ENCODE data around the gene CARM1.
"Not testable (repeated sequence)": the region's sequence is repeated elsewhere in the genome, so short reads cannot be mapped to it uniquely, and the experiment has no call there.

CARM1 gene

DNA sequence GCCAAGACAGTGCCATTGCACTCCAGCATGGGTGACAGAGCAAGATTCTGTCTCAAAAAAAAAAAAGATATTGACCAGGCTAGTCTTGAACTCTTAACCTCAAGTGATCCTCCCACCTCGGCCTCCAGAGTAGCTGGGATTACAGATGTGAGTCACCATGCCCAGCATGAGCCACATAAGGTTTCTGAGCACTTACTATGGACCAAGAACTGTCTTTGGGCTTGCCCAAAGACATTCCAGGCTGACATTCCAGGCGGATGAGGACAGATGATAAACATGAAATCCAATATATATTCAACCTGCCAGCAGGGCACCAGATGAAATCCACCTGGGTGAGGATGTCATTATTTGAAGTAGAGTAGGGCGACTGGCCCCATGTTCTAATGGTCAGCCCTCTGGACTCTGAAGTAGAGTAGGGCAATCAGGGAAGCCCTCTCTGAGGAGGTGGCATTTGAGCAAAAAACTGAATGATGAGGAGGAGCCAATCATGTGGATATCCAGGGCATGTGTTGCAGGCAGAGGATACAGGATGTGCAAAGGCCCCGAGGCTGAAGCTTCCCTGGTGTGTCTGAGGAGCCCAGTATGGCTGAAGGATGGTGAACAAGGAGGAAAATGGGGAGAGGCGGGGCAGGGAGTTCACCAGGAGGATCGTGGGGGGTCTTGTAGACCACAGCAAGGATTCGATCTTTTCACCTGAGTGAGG, 19.1 kb upstream of the CARM1 start:
- Histone ChIP-seq H3K27me3 (ENCODE audit: control insufficient read depth in 1 of 2, insufficient read depth in 2 of 2, low read length in 2 of 2) (no peaks in the 10 kb centered on the region), H3K36me3 (ENCODE audit: insufficient read depth, low read length) (no peaks in the 10 kb centered on the region), H3K9me3 (ENCODE audit: low read length) (no peaks in the 10 kb centered on the region), H3K4me3 (ENCODE audit: low read depth in 1 of 2, low read length in 2 of 2) (no peak overlapping the region), H3K9ac (ENCODE audit: low read length) (no peak overlapping the region), H3K27ac (ENCODE audit: low read depth, low read length) (no peak overlapping the region), H3K4me1 (ENCODE audit: insufficient read depth, low read length) (no peaks in the 10 kb centered on the region)

DNA sequence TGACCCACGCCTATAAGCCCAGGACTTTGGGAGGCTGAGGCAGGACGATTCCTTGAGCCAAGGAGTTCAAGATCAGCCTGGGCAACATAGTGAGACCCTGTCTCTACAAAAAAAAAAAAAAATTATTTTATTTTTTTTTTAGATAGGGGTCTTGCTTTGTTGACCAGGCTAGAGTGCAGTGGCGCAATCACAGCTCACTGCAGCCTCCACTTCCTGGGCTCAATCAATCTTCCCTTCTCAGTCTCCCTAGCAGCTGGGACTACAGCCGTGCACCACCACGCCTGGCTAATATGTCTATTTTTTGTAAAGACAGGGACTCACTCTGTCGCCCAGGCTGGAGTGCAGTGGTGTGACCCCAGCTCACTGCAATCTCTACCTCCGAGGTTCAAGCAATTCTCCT, 18.4 kb upstream of the CARM1 start:
- H3K4me1 ChIP-seq (ENCODE audit: insufficient read depth, low read length), result no peaks in the 10 kb centered on the region
- H3K27ac ChIP-seq (ENCODE audit: low read depth, low read length), result no peak overlapping the region
- H3K4me3 ChIP-seq (ENCODE audit: low read depth in 1 of 2, low read length in 2 of 2), result no peak overlapping the region
- no peaks in the 10 kb centered on the region for H3K27me3 ChIP-seq (ENCODE audit: control insufficient read depth in 1 of 2, insufficient read depth in 2 of 2, low read length in 2 of 2)
- H3K36me3 ChIP-seq (ENCODE audit: insufficient read depth, low read length), result no peaks in the 10 kb centered on the region
- H3K9me3 ChIP-seq (ENCODE audit: low read length), result no peaks in the 10 kb centered on the region
- H3K9ac ChIP-seq (ENCODE audit: low read length), result no peak overlapping the region

DNA sequence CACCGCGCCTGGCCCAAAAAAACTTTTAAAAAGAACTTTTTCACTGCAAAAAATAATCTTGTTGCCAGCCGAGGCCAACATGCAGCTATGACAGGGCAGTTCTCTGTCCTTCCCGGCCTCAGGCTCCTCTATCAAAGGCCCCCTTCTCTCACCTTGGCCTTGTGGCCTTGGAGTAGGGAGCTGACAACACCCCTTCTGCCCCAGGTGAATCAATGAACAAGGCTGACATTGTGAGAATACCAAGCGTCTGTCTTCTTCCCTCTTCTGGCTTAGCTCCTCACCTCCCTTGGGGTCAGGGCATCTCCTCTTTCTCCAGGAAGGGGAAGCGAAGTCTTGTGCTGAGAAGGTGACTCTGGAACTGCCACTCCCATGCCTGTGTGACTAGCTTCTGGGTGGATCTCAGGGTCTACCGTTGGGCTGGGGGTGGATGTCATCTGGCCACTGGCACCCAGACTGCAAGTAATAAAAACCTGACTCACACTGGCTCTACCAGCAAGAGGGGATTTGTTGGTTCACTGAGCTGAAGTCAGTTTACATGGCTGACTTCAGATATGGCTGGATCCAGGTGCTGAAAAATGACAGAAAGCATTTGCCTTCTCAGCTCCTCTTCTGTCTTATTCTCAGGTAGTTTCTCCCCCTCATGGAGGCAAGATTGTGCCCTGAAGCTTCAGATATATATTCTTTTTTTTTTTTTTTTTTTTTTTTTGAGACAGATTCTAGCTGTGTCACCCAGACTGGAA, 16.8 kb upstream of the CARM1 start:
- H3K27me3 ChIP-seq (ENCODE audit: control insufficient read depth in 1 of 2, insufficient read depth in 2 of 2, low read length in 2 of 2), result no peaks in the 10 kb centered on the region
- no peaks in the 10 kb centered on the region for H3K36me3 ChIP-seq (ENCODE audit: insufficient read depth, low read length)
- H3K9me3 ChIP-seq (ENCODE audit: low read length), result no peaks in the 10 kb centered on the region
- H3K9ac ChIP-seq (ENCODE audit: low read length), result no peak overlapping the region
- H3K27ac ChIP-seq (ENCODE audit: low read depth, low read length), result no peak overlapping the region
- H3K4me1 ChIP-seq (ENCODE audit: insufficient read depth, low read length), result no peaks in the 10 kb centered on the region
- H3K4me3 ChIP-seq (ENCODE audit: low read depth in 1 of 2, low read length in 2 of 2), result no peak overlapping the region

DNA sequence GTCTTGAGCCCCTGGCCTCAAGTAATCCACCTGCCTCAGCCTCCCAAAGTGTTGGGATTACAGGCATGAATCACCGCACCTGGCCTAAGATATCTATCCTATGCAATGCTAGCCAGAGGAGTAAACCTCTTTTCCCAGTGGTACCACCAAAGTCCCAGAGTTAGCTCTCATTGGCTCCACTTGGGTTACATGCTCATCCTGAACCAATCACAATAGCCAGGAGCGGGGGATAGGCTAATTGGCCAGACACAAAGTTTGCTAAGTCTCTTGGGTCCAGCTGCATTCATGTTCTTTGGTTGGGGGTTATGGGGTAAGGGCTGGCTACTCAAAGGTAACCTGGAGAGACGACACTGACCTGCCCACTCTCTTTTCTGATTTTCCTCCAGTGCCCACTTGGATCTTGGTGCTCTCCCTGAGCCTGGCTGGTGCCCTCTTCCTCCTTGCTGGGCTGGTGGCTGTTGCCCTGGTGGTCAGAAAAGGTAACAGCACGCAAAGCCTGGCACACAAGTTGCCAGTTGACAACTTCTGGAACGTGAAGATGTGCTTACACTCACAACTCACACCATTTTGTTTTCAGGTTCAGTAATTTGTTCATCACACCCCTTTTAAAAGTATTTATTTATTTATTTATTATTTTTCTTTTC, 15.4 kb upstream of the CARM1 start:
- no peaks in the 10 kb centered on the region for H3K9me3 ChIP-seq (ENCODE audit: low read length)
- no peak overlapping the region for H3K4me3 ChIP-seq (ENCODE audit: low read depth in 1 of 2, low read length in 2 of 2)
- no peak overlapping the region for H3K9ac ChIP-seq (ENCODE audit: low read length)
- no peaks in the 10 kb centered on the region for H3K27me3 ChIP-seq (ENCODE audit: control insufficient read depth in 1 of 2, insufficient read depth in 2 of 2, low read length in 2 of 2)
- no peaks in the 10 kb centered on the region for H3K36me3 ChIP-seq (ENCODE audit: insufficient read depth, low read length)
- H3K27ac ChIP-seq (ENCODE audit: low read depth, low read length), result no peak overlapping the region
- H3K4me1 ChIP-seq (ENCODE audit: insufficient read depth, low read length), result no peaks in the 10 kb centered on the region

DNA sequence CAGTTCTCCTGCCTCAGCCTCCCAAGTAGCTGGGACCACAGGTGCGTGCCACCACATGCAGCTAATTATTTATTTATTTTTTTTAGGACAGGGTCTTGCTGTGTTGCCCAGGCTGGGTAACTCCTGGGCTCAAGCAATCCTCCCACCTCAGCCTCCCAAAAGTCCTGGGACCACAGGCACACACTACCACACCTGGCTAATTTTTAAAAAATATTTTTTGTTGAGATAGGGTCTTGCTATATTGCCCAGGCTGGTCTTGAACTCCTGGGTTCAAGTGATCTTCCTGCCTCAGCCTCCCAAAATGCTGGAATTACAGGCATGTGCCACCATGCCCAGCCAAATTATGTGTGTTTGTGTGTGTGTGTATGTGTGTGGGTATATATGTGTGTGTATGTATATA, 14.5 kb upstream of the CARM1 start:
- H3K27ac ChIP-seq (ENCODE audit: low read depth, low read length); H3K4me1 ChIP-seq (ENCODE audit: insufficient read depth, low read length); H3K36me3 ChIP-seq (ENCODE audit: insufficient read depth, low read length); H3K9me3 ChIP-seq (ENCODE audit: low read length); H3K9ac ChIP-seq (ENCODE audit: low read length); H3K4me3 ChIP-seq (ENCODE audit: low read depth in 1 of 2, low read length in 2 of 2); H3K27me3 ChIP-seq (ENCODE audit: control insufficient read depth in 1 of 2, insufficient read depth in 2 of 2, low read length in 2 of 2): not testable (repeated sequence)

DNA sequence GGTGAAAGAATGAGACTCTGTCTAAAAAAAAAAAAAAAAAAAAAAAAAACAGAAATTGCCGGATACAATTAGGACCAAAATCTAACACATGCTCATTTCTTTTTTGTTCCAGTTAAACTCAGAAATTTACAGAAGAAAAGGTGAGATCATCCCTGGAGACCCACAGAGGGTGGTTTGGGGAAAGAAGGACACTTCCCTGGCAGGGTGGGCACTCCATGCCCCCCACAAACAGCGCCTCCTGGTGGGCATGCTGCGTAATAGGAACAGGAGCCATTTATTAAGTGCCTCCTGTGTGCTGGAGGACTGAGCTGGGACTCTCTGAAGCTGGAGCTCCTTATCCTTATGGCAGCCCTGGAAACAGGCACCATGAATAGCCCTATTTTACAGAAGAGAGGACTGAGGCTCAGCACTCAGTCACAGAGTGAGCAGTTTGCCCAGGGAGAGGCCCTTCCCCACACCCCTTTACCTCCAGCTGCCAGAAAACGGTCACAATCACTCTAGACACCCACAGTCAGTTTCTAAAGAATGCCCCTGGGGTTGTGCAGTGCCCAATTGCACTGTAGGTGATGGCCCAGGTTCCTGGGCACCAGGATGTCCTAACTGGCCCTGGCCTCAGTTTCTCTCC, 13.0 kb upstream of the CARM1 start:
- Histone ChIP-seq H3K9ac (ENCODE audit: low read length) (no peak overlapping the region), H3K4me3 (ENCODE audit: low read depth in 1 of 2, low read length in 2 of 2) (no peak overlapping the region), H3K36me3 (ENCODE audit: insufficient read depth, low read length) (no peaks in the 10 kb centered on the region), H3K4me1 (ENCODE audit: insufficient read depth, low read length) (no peaks in the 10 kb centered on the region), H3K9me3 (ENCODE audit: low read length) (no peaks in the 10 kb centered on the region), H3K27me3 (ENCODE audit: control insufficient read depth in 1 of 2, insufficient read depth in 2 of 2, low read length in 2 of 2) (no peaks in the 10 kb centered on the region), H3K27ac (ENCODE audit: low read depth, low read length) (no peak overlapping the region)

DNA sequence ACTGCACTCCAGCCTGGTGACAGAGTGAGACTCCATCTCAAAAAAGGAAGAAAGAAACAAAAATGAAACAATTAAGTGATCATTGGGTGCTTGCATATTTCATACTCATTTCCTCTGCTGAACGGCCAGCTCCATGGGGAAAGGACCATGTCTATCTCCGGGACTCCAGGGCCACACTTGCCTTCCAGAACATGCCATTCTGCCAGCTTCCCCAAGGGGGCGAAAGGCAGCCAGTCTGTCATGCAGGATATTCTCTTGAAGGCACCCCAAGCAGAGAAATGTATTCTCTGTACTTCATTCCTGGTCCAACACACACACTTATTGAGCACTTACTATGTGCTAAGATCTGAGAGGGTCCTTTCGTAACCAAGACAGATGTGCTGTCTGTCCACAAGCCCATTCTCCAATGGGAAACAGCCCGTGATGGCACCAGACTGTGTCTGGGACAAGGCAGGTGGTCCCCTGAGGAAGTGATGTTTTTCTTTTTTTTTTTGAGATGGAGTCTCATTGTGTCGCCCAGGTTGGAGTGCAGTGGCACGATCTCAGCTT, 10.2 kb upstream of the CARM1 start:
- H3K27ac ChIP-seq (ENCODE audit: low read depth, low read length), result no peak overlapping the region
- no peaks in the 10 kb centered on the region for H3K36me3 ChIP-seq (ENCODE audit: insufficient read depth, low read length)
- H3K9ac ChIP-seq (ENCODE audit: low read length), result no peak overlapping the region
- H3K9me3 ChIP-seq (ENCODE audit: low read length), result no peaks in the 10 kb centered on the region
- H3K4me1 ChIP-seq (ENCODE audit: insufficient read depth, low read length), result peaks cover 6% of the 10 kb centered on the region
- no peak overlapping the region for H3K4me3 ChIP-seq (ENCODE audit: low read depth in 1 of 2, low read length in 2 of 2)
- no peaks in the 10 kb centered on the region for H3K27me3 ChIP-seq (ENCODE audit: control insufficient read depth in 1 of 2, insufficient read depth in 2 of 2, low read length in 2 of 2)

DNA sequence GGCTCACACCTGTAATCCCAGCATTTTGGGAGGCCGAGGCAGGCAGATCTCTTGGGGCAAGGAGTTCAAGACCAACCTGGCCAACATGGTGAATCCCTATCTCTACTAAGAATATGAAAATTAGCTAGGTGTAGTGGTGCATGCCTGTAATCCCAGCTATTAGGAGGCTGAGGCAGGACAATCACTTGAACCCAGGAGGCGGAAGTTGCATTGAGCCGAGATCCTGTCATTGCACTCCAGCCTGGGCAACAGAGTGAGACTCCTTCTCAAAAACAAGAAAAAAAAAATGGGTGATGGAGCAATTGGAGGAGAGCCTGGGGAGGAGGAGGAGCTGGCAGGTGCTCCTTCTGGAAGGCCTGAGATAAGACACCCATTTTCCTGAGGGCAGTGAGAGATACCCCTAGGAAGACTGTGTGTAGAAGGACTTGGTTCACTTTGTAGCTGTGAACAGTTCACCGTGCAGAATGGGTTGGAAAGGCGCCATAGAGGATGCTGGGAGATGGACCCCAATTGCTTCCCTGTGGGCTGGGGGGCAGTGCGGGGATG, 8.7 kb upstream of the CARM1 start:
- Histone ChIP-seq H3K9me3 (ENCODE audit: low read length) (no peaks in the 10 kb centered on the region), H3K9ac (ENCODE audit: low read length) (no peak overlapping the region), H3K36me3 (ENCODE audit: insufficient read depth, low read length) (no peaks in the 10 kb centered on the region), H3K4me1 (ENCODE audit: insufficient read depth, low read length) (peaks cover 6% of the 10 kb centered on the region), H3K27me3 (ENCODE audit: control insufficient read depth in 1 of 2, insufficient read depth in 2 of 2, low read length in 2 of 2) (no peaks in the 10 kb centered on the region), H3K27ac (ENCODE audit: low read depth, low read length) (no peak overlapping the region), H3K4me3 (ENCODE audit: low read depth in 1 of 2, low read length in 2 of 2) (no peak overlapping the region)

DNA sequence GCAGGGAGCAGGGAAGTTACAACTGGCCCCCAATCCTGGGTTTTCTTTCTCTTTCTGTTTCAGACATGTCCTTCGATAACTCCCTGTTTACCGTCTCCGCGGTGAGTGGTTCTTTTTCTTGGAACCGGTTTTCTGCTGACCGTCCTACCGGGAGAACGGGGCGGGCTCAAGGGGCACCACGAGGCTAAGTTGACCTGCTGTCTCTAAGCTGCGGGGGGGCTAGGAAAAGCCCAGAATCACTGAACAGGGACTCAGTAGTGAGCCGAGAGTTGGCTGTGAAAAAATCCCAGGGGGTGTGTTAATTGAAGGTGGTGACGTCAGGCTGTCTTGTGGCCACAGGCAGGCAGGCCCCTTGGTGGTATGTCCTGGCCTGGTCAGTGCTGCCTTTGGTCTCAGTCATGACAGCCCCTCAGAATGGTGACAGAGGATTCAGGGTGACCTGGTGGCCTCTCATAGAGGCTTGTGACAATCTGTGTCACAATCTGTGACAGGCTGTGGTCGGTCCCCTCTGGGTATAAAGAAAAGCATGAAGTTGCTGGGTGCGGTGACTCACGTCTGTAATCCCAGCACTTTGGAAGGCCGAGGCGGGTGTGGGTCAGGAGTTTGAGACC, 8.1 kb upstream of the CARM1 start:
- H3K4me1 ChIP-seq (ENCODE audit: insufficient read depth, low read length), result peaks cover 6% of the 10 kb centered on the region
- H3K9ac ChIP-seq (ENCODE audit: low read length), result no peak overlapping the region
- H3K9me3 ChIP-seq (ENCODE audit: low read length), result no peaks in the 10 kb centered on the region
- no peaks in the 10 kb centered on the region for H3K27me3 ChIP-seq (ENCODE audit: control insufficient read depth in 1 of 2, insufficient read depth in 2 of 2, low read length in 2 of 2)
- H3K27ac ChIP-seq (ENCODE audit: low read depth, low read length), result no peak overlapping the region
- H3K4me3 ChIP-seq (ENCODE audit: low read depth in 1 of 2, low read length in 2 of 2), result no peak overlapping the region
- H3K36me3 ChIP-seq (ENCODE audit: insufficient read depth, low read length), result no peaks in the 10 kb centered on the region

DNA sequence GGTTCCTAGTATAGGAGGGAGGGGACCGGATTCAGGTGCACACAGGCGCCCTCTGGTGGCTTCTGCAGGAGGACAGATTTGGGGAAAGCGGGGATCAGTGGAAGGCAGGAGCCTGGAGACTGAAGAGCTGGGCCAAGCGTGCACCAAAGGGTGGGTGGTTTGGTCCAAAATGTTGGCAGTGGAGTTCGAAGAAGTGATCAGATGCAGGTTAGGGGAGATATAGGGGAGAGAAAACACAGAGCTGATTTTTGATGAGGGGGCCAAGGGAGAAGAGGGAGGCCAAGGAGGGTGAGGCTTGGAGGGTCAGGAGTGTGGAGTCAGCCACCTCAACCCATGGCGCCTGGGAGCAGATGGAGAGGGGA, 6.8 kb upstream of the CARM1 start:
- Histone ChIP-seq H3K27ac (ENCODE audit: low read depth, low read length) (no peak overlapping the region), H3K4me1 (ENCODE audit: insufficient read depth, low read length) (peaks cover 6% of the 10 kb centered on the region), H3K9me3 (ENCODE audit: low read length) (no peaks in the 10 kb centered on the region), H3K27me3 (ENCODE audit: control insufficient read depth in 1 of 2, insufficient read depth in 2 of 2, low read length in 2 of 2) (no peaks in the 10 kb centered on the region), H3K9ac (ENCODE audit: low read length) (no peak overlapping the region), H3K4me3 (ENCODE audit: low read depth in 1 of 2, low read length in 2 of 2) (peak overlapping the region in 1 of 2 donors; percentile 31), H3K36me3 (ENCODE audit: insufficient read depth, low read length) (no peaks in the 10 kb centered on the region)

DNA sequence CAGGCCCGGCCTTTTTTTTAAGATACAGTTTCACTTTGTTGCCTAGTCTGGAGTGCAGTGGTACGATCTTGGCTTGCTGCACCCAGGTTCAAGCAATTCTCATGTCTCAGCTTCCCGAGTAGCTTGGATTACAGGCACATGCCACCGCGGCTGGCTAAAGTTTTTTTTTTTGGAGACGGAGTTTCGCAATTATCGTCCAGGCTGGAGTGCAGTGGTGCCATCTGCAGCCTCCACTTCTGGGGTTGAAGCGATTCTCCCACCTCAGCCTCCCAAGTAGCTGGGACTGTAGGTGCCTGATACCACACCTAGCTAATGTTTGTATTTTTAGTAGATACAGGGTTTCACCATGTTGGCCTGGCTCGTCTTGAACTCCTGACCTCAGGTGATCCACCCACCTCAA, 4.9 kb upstream of the CARM1 start:
- Histone ChIP-seq H3K27ac (ENCODE audit: low read depth, low read length) (no peak overlapping the region), H3K9ac (ENCODE audit: low read length) (no peak overlapping the region), H3K27me3 (ENCODE audit: control insufficient read depth in 1 of 2, insufficient read depth in 2 of 2, low read length in 2 of 2) (no peaks in the 10 kb centered on the region), H3K4me1 (ENCODE audit: insufficient read depth, low read length) (peaks cover 6% of the 10 kb centered on the region), H3K9me3 (ENCODE audit: low read length) (no peaks in the 10 kb centered on the region), H3K4me3 (ENCODE audit: low read depth in 1 of 2, low read length in 2 of 2) (no peak overlapping the region), H3K36me3 (ENCODE audit: insufficient read depth, low read length) (no peaks in the 10 kb centered on the region)
